Common myeloid progenitor, CD34-positive (primary cell): ENCODE data around the gene PICK1.

Source experiments
- CTCF ChIA-PET: fragments of 350-600 bp; sonication (Branson Sonifier 250); formaldehyde crosslinking; loops from one replicate; lab custom pipeline; 2021; ENCODE audit warnings: antibody characterized with exemption; lab: Charles Lee
- POLR2A ChIA-PET: fragments of 350-600 bp; sonication (Branson Sonifier 250); formaldehyde crosslinking; loops from one replicate; lab custom pipeline; 2021; ENCODE audit warnings: antibody characterized with exemption; lab: Charles Lee
- DNase-seq, 3 donors: peaks; one replicate each; pipeline versions ENCODE4 v3.0.0 to v3.0.0-alpha.2; 2013
- H3K27ac ChIP-seq, 2 experiments: 1 replicate in 1 of 2; 2 replicates in 1 of 2; pipeline ENCODE4 v1.7.0; 2013; ENCODE audit warnings: inconsistent platforms in 2 of 2, low read length in 2 of 2, mild to moderate bottlenecking in 2 of 2, low read depth in 1 of 2, moderate library complexity in 1 of 2; ENCODE audit not compliant: severe bottlenecking in 2 of 2, insufficient read depth in 1 of 2, poor library complexity in 1 of 2
- H3K27me3 ChIP-seq, 5 experiments: replicated peaks in 2 of 5; 1 replicate in 3 of 5; 2 replicates in 2 of 5; pipeline versions ENCODE4 v1.6.1 to v1.7.0; 2013; ENCODE audit warnings: low read length in 4 of 5, mild to moderate bottlenecking in 2 of 5, moderate library complexity in 2 of 5, inconsistent platforms in 1 of 5; ENCODE audit not compliant: insufficient read depth in 5 of 5, control insufficient read depth in 4 of 5
- H3K36me3 ChIP-seq, 4 experiments: 1 replicate in 2 of 4; 2 replicates in 2 of 4; pipeline versions ENCODE4 v1.6.1 to v1.7.0; 2013; ENCODE audit warnings: low read length in 3 of 4, control low read depth in 1 of 4, mild to moderate bottlenecking in 1 of 4; ENCODE audit not compliant: control insufficient read depth in 4 of 4, insufficient read depth in 4 of 4
- H3K4me1 ChIP-seq, 4 experiments: 1 replicate in 3 of 4; 2 replicates in 1 of 4; pipeline versions ENCODE4 v1.6.1 to v1.7.1; 2013; ENCODE audit warnings: low read length in 3 of 4, mild to moderate bottlenecking in 3 of 4, control low read depth in 1 of 4, inconsistent platforms in 1 of 4, moderate library complexity in 1 of 4; ENCODE audit not compliant: control insufficient read depth in 4 of 4, insufficient read depth in 4 of 4; ENCODE audit errors: control extremely low read depth in 1 of 4
- H3K4me3 ChIP-seq, 7 experiments: 1 replicate in 4 of 7; 2 replicates in 3 of 7; pipeline versions ENCODE4 v1.5.1 to v1.7.0; 2013; ENCODE audit warnings: mild to moderate bottlenecking in 7 of 7, low read length in 6 of 7, moderate library complexity in 6 of 7, inconsistent platforms in 2 of 7, low read depth in 2 of 7, control low read depth in 1 of 7; ENCODE audit not compliant: insufficient read depth in 4 of 7, control insufficient read depth in 1 of 7; ENCODE audit errors: extremely low read depth in 1 of 7
- H3K9me3 ChIP-seq, 5 experiments: 1 replicate in 4 of 5; 2 replicates in 1 of 5; pipeline versions ENCODE4 v1.6.1 to v1.7.1; 2013; ENCODE audit warnings: low read length in 4 of 5, mild to moderate bottlenecking in 2 of 5, inconsistent platforms in 1 of 5, low read depth in 1 of 5, moderate library complexity in 1 of 5; ENCODE audit not compliant: control insufficient read depth in 4 of 5, insufficient read depth in 2 of 5; ENCODE audit errors: control extremely low read depth in 1 of 5
- WGBS: methylation state at CpG from one replicate; pipeline ENCODE4 v1.1.5; 2013; ENCODE audit not compliant: insufficient coverage; 5-methylcytosine and 5-hydroxymethylcytosine counted together

Gene PICK1

GRCh38 chr22:38109371-38110001, 52.3 kb downstream of the PICK1 start:
- H3K9me3 ChIP-seq, result no peaks in the 10 kb centered on the region
- no peaks in the 10 kb centered on the region for H3K27me3 ChIP-seq
- DNase-seq, result peak; percentile 25 to 92 (median 79)
- ChIA-PET CTCF (interaction anchor here (0.5 to 1.0 kb wide), 2 partner anchors 88 to 121 kb away, joined by 3 read pairs; no protein-coding TSS in a partner anchor), POLR2A (no interaction called here)
- peaks cover 0 to 7% (median 4%) of the 10 kb centered on the region in 4 experiments for H3K4me1 ChIP-seq
- no peak overlapping the region for H3K4me3 ChIP-seq
- no peak overlapping the region for H3K27ac ChIP-seq
- whole genome bisulfite sequencing, result 93% methylated on average over 16 of the region's 22 CpGs
- peaks cover 0 to 21% (median 8%) of the 10 kb centered on the region in 4 experiments for H3K36me3 ChIP-seq

- POLR2A ChIA-PET, result no interaction called here
- Histone ChIP-seq H3K27me3 (no peaks in the 10 kb centered on the region), H3K4me1 (peaks cover 0 to 3% (median 0%) of the 10 kb centered on the region in 4 experiments), H3K4me3 (no peak within 1 kb of the TSS), H3K27ac (no peak within 1 kb of the TSS), H3K9me3 (no peaks in the 10 kb centered on the region), H3K36me3 (peaks cover 0 to 24% (median 9%) of the 10 kb centered on the region in 4 experiments)
- CTCF ChIA-PET, result interaction anchor here (0.5 kb wide), 1 partner anchor 87 kb away, joined by 3 read pairs; no protein-coding TSS in a partner anchor
- DNase-seq, result peak in 1 of 3 donors; percentile 17
- 94% methylated on average over 15 of the region's 19 CpGs for WGBS
Measured at GRCh38 chr22:38110008-38110862, 53.0 kb downstream of the PICK1 start, which contains the start of gene BAIAP2L2. Gene BAIAP2L2 (minus strand): TSS chr22:38110684. CDS start chr22:38110525, 159 bp downstream.

- ChIA-PET CTCF (interaction anchor here (1.0 to 5.6 kb wide), 2 partner anchors 59 to 118 kb away, joined by 3 to 44 read pairs; no protein-coding TSS in a partner anchor), POLR2A (no interaction called here)
- no peak overlapping the region for H3K4me3 ChIP-seq
- no peak for DNase-seq
- peaks cover 0 to 3% (median 0%) of the 10 kb centered on the region in 4 experiments for H3K4me1 ChIP-seq
- no peak overlapping the region for H3K27ac ChIP-seq
- no peaks in the 10 kb centered on the region for H3K9me3 ChIP-seq
- no peaks in the 10 kb centered on the region for H3K27me3 ChIP-seq
- peaks cover 0 to 32% (median 10%) of the 10 kb centered on the region in 4 experiments for H3K36me3 ChIP-seq
- WGBS, result 94% methylated on average over 19 of the region's 30 CpGs
Measured at GRCh38 chr22:38110863-38111852, 54.0 kb downstream of the PICK1 start.

- Histone ChIP-seq H3K9me3 (no peaks in the 10 kb centered on the region), H3K27me3 (no peaks in the 10 kb centered on the region), H3K27ac (no peak overlapping the region), H3K4me1 (peaks cover 0 to 3% (median 0%) of the 10 kb centered on the region in 4 experiments), H3K4me3 (no peak overlapping the region), H3K36me3 (peaks cover 0 to 32% (median 10%) of the 10 kb centered on the region in 4 experiments)
- WGBS, result 94% methylated on average over 11 of the region's 11 CpGs
- ChIA-PET CTCF (interaction anchor here (1.0 to 5.6 kb wide), 3 partner anchors 12 to 117 kb away, joined by 3 to 44 read pairs (median 3); no protein-coding TSS in a partner anchor), POLR2A (no interaction called here)
- DNase-seq, result no peak
Measured at GRCh38 chr22:38111925-38112355, 54.7 kb downstream of the PICK1 start.

- Histone ChIP-seq H3K4me3 (no peak overlapping the region), H3K27ac (no peak overlapping the region), H3K36me3 (peaks cover 0 to 32% (median 10%) of the 10 kb centered on the region in 4 experiments), H3K27me3 (no peaks in the 10 kb centered on the region), H3K9me3 (no peaks in the 10 kb centered on the region), H3K4me1 (peaks cover 0 to 3% (median 0%) of the 10 kb centered on the region in 4 experiments)
- no peak for DNase-seq
- CTCF ChIA-PET, result interaction anchor here (1.0 to 5.6 kb wide), 2 partner anchors 12 to 116 kb away, joined by 3 to 44 read pairs; no protein-coding TSS in a partner anchor
- POLR2A ChIA-PET, result interaction anchor here (0.5 kb wide), 1 partner anchor 95 kb away, joined by 4 read pairs; no protein-coding TSS in a partner anchor
- WGBS, result 99% methylated on average over 21 of the region's 22 CpGs
Measured at GRCh38 chr22:38112381-38112780, 55.2 kb downstream of the PICK1 start.
